Spleen (tissue), 11 donors: ENCODE measurements around the gene LZIC. TPM values are rescaled to one million over a fixed set of nuclear protein-coding genes. Genes with fewer than 3 reads are reported as not detected.

Source experiments
- DNase-seq: peaks from one replicate; pipeline ENCODE4 v3.0.0-alpha.2; 2020
- H3K27ac ChIP-seq, 8 donors: fragments of 200-600 bp; sonication (generic) in 7 of 8; 1 replicate in 4 of 8; 2 replicates in 4 of 8; pipeline versions ENCODE4 v1.5.0 to v1.8.0; 2016 to 2021; ENCODE audit warnings: inconsistent platforms in 4 of 8, mild to moderate bottlenecking in 4 of 8, moderate library complexity in 1 of 8
- H3K27me3 ChIP-seq, 7 donors: fragments of 200-600 bp; sonication (generic) in 6 of 7; replicated peaks in 1 of 7; 1 replicate in 4 of 7; 2 replicates in 3 of 7; pipeline versions ENCODE4 v1.5.0 to v1.8.0; 2016 to 2021; ENCODE audit warnings: inconsistent platforms in 3 of 7, mild to moderate bottlenecking in 1 of 7
- H3K36me3 ChIP-seq, 6 donors: fragments of 200-600 bp; sonication (generic) in 5 of 6; 1 replicate in 4 of 6; 2 replicates in 2 of 6; pipeline versions ENCODE4 v1.5.0 to v1.8.0; 2016 to 2021; ENCODE audit warnings: inconsistent platforms in 2 of 6
- H3K4me1 ChIP-seq, 6 donors: fragments of 200-600 bp; sonication (generic) in 5 of 6; 1 replicate in 3 of 6; 2 replicates in 3 of 6; pipeline versions ENCODE4 v1.5.0 to v1.8.0; 2016 to 2021; ENCODE audit warnings: inconsistent platforms in 3 of 6
- H3K4me3 ChIP-seq, 8 donors: fragments of 200-600 bp; sonication (generic) in 7 of 8; 1 replicate in 4 of 8; 2 replicates in 4 of 8; pipeline versions ENCODE4 v1.5.0 to v1.8.0; 2016 to 2021; ENCODE audit warnings: inconsistent platforms in 4 of 8, mild to moderate bottlenecking in 4 of 8, moderate library complexity in 2 of 8
- H3K9me3 ChIP-seq, 8 donors: fragments of 200-600 bp; sonication (generic) in 7 of 8; 1 replicate in 4 of 8; 2 replicates in 4 of 8; pipeline versions ENCODE4 v1.5.0 to v1.8.0; 2016 to 2021; ENCODE audit warnings: inconsistent platforms in 4 of 8
- CTCF ChIP-seq, 11 experiments: fragments of 200-600 bp in 7 of 11; fragments of 450-650 bp in 4 of 11; sonication (generic) in 4 of 11; IDR thresholded peaks in 8 of 11; conservative IDR thresholded peaks in 3 of 11; 1 replicate in 7 of 11; 2 replicates in 4 of 11; pipeline versions ENCODE4 v1.4.0 to v1.8.0; 2016 to 2021; ENCODE audit warnings: antibody characterized with exemption in 11 of 11, inconsistent platforms in 4 of 11, mild to moderate bottlenecking in 1 of 11
- POLR2A ChIP-seq, 3 donors: fragments of 450-650 bp; IDR thresholded peaks; one replicate each; pipeline ENCODE4 v1.5.1; 2017; ENCODE audit warnings: antibody characterized with exemption in 3 of 3, mild to moderate bottlenecking in 1 of 3
- POLR2AphosphoS5 ChIP-seq, 3 donors: sonication (generic); formaldehyde crosslinking; IDR thresholded peaks; one replicate each; pipeline ENCODE4 v1.5.1; 2017; ENCODE audit warnings: antibody characterized with exemption in 3 of 3
- WGBS, 5 donors: extraction: QIAGEN DNeasy Blood & Tissue Kit in 3 of 5; methylation state at CpG; one replicate each; pipeline versions ENCODE4 v1.1.5 to v1.1.7; 2013 to 2018; 5-methylcytosine and 5-hydroxymethylcytosine counted together
- intact Hi-C: fragments of 100-400 bp; cut with DNase I; formaldehyde crosslinking; loops from one replicate; pipeline ENCODE4 v1.15.0; 2023; ENCODE audit warnings: low total_unique reads
- polyA plus RNA-seq, 3 donors: library from polyadenylated mRNA; stranded (reverse); fragments of 200-250 nt; gene quantifications; one replicate each; pipeline ENCODE4 v1.2.1, GENCODE V29; 2013
- total RNA-seq, 7 donors: library from RNA; depleted of rRNA in 3 of 7; stranded (reverse); fragments of >200 nt in 3 of 7; fragmentation: NEBNext Ultra II Directional in 4 of 7; extraction: Animal tissue kit (Norgen Biotek cat#: 25700) in 4 of 7; gene quantifications; one replicate each; pipeline versions ENCODE4 v1.1.0 to v1.2.1, GENCODE V29; 2016 to 2021
- donor health status: healthy with polysubstance abuse.
- donor health status: DM: no; HTN: no; CAD: no; lungs with moderate emphysema.
- donor health status: DM: no; HTN: no; CAD: no.
- donor health status: Bipolar disorder and iron deficiency.
- donor health status: healthy.
- donor health status: DM: no; HTN: no; CAD: no.
- donor health status: DM: yes; HTN: yes; CAD: no.

LZIC gene
- total and polyA plus RNA-seq, 10 donors: 9.9 to 24.3 (median 21.8) TPM

GRCh38 chr1:9891207-9891606 is 52.0 kb downstream of the LZIC start:
- H3K9me3 ChIP-seq: no peaks in the 10 kb centered on the region
- H3K4me3 ChIP-seq: no peak overlapping the region
- WGBS, 5 donors: 62 to 81% (median 67%) methylated on average over 5 of the region's 5 CpGs
- no peaks in the 10 kb centered on the region for H3K27me3 ChIP-seq
- DNase-seq: no peak
- intact Hi-C loops: no loop called here
- peaks cover 7 to 60% (median 25%) of the 10 kb centered on the region in 6 donors for H3K4me1 ChIP-seq
- peaks cover 0 to 10% (median 0%) of the 10 kb centered on the region in 6 donors for H3K36me3 ChIP-seq
- TF ChIP-seq POLR2A (IDR thresholded peaks at IDR 0.05): no peak
- no peak for TF ChIP-seq CTCF (IDR thresholded peaks at IDR 0.05 in 8 of 11, conservative IDR thresholded peaks at IDR 0.05 in 3 of 11)
- TF ChIP-seq POLR2AphosphoS5 (IDR thresholded peaks at IDR 0.05): no peak
- H3K27ac ChIP-seq: no peak overlapping the region

GRCh38 chr1:9890224-9890731 is 52.9 kb downstream of the LZIC start:
- peaks cover 7 to 60% (median 25%) of the 10 kb centered on the region in 6 donors for H3K4me1 ChIP-seq
- DNase-seq: no peak

GRCh38 chr1:9889411-9889810 is 53.8 kb downstream of the LZIC start:
- Histone ChIP-seq H3K36me3 (peaks cover 0 to 20% (median 0%) of the 10 kb centered on the region in 6 donors), H3K4me1 (peaks cover 7 to 59% (median 25%) of the 10 kb centered on the region in 6 donors), H3K9me3 (no peaks in the 10 kb centered on the region), H3K27me3 (no peaks in the 10 kb centered on the region), H3K4me3 (no peak overlapping the region), H3K27ac (no peak overlapping the region)
- intact Hi-C loops: no loop called here
- TF ChIP-seq POLR2A (IDR thresholded peaks at IDR 0.05) (no peak), POLR2AphosphoS5 (IDR thresholded peaks at IDR 0.05) (no peak), CTCF (IDR thresholded peaks at IDR 0.05 in 8 of 11, conservative IDR thresholded peaks at IDR 0.05 in 3 of 11) (no peak)
- no peak for DNase-seq
- 48 to 76% (median 64%) methylated on average over 8 of the region's 8 CpGs for WGBS, 5 donors

More at GRCh38 chr1:9890224-9890731, 52.9 kb downstream of the LZIC start:
- Histone ChIP-seq H3K36me3 (peaks cover 0 to 13% (median 0%) of the 10 kb centered on the region in 6 donors), H3K27me3 (no peaks in the 10 kb centered on the region), H3K4me3 (no peak overlapping the region), H3K9me3 (no peaks in the 10 kb centered on the region), H3K27ac (no peak overlapping the region)
- no peak for TF ChIP-seq POLR2A (IDR thresholded peaks at IDR 0.05)
- TF ChIP-seq POLR2AphosphoS5 (IDR thresholded peaks at IDR 0.05): no peak
- no peak for TF ChIP-seq CTCF (IDR thresholded peaks at IDR 0.05 in 8 of 11, conservative IDR thresholded peaks at IDR 0.05 in 3 of 11)
- intact Hi-C loops: no loop called here
- 34 to 55% (median 46%) methylated on average over 6 of the region's 6 CpGs for WGBS, 5 donors

GRCh38 chr1:9888886-9889285 is 54.3 kb downstream of the LZIC start:
- no peaks in the 10 kb centered on the region for H3K9me3 ChIP-seq
- WGBS, 5 donors: 81 to 95% (median 84%) methylated on average over 8 to 9 of the region's 9 CpGs
- H3K4me1 ChIP-seq: peaks cover 7 to 54% (median 24%) of the 10 kb centered on the region in 6 donors
- no peak overlapping the region for H3K4me3 ChIP-seq
- H3K36me3 ChIP-seq: peaks cover 0 to 20% (median 0%) of the 10 kb centered on the region in 6 donors
- DNase-seq: no peak
- no peaks in the 10 kb centered on the region for H3K27me3 ChIP-seq
- no peak overlapping the region for H3K27ac ChIP-seq
- no peak for TF ChIP-seq CTCF (IDR thresholded peaks at IDR 0.05 in 8 of 11, conservative IDR thresholded peaks at IDR 0.05 in 3 of 11)
- no peak for TF ChIP-seq POLR2AphosphoS5 (IDR thresholded peaks at IDR 0.05)
- TF ChIP-seq POLR2A (IDR thresholded peaks at IDR 0.05): no peak
- intact Hi-C loops: no loop called here
